Thoracic aorta (tissue), 2 donors: ENCODE results near the gene CCDC149. TPM values are rescaled to one million over a fixed set of nuclear protein-coding genes. Genes with fewer than 3 reads are reported as not detected.

Source experiments
- ATAC-seq: fragments of 150-250 bp; one replicate; pipeline ENCODE4 v1.8.0; 2017; ENCODE audit warnings: low read depth; ENCODE audit not compliant: insufficient number of reproducible peaks, low FRiP score
- DNase-seq: peaks from one replicate; pipeline ENCODE4 v3.0.0-alpha.2; 2020; ENCODE audit warnings: low spot score
- H3K27ac ChIP-seq, 2 donors: fragments of 200-600 bp; sonication (generic); 1 replicate in 1 of 2; 2 replicates in 1 of 2; pipeline ENCODE4 v1.5.1; 2016; ENCODE audit warnings: mild to moderate bottlenecking in 2 of 2, moderate library complexity in 2 of 2
- H3K27me3 ChIP-seq: fragments of 200-600 bp; sonication (generic); replicated peaks from 2 replicates; pipeline ENCODE4 v1.6.0; 2016; ENCODE audit warnings: mild to moderate bottlenecking; ENCODE audit not compliant: insufficient read depth
- H3K36me3 ChIP-seq: fragments of 200-600 bp; sonication (generic); one replicate; pipeline ENCODE4 v1.5.1; 2016
- H3K4me1 ChIP-seq, 2 donors: fragments of 200-600 bp; sonication (generic); 1 replicate in 1 of 2; 2 replicates in 1 of 2; pipeline versions ENCODE4 v1.5.1 to v1.6.0; 2016; ENCODE audit warnings: low read depth in 2 of 2, mild to moderate bottlenecking in 1 of 2; ENCODE audit not compliant: control insufficient read depth in 1 of 2
- H3K4me3 ChIP-seq: fragments of 200-600 bp; sonication (generic); 2 replicates; pipeline ENCODE4 v1.5.1; 2016; ENCODE audit warnings: mild to moderate bottlenecking
- H3K9me3 ChIP-seq: fragments of 200-600 bp; sonication (generic); 2 replicates; pipeline ENCODE4 v1.5.1; 2016
- CTCF ChIP-seq: fragments of 200-600 bp; sonication (generic); IDR thresholded peaks from one replicate; pipeline ENCODE4 v1.5.1; 2019; ENCODE audit warnings: antibody characterized with exemption
- total RNA-seq, 2 donors: library from RNA; depleted of rRNA; stranded (reverse); fragments of >200 nt; gene quantifications; one replicate each; pipeline versions ENCODE4 v1.1.0 to v1.2.3, GENCODE V29; 2016

Gene CCDC149
- total RNA-seq, 2 donors from 2014 or later = 11.8 to 30.1 TPM

GRCh38 chr4:24949970-24950369 lies 37.1 kb upstream of the CCDC149 start:
- no peak overlapping the region for H3K27ac ChIP-seq
- no peak for ATAC-seq
- no peaks in the 10 kb centered on the region for H3K9me3 ChIP-seq
- H3K27me3 ChIP-seq = no peaks in the 10 kb centered on the region
- no peak for DNase-seq
- H3K4me3 ChIP-seq = no peak overlapping the region
- TF ChIP-seq CTCF = no peak
- no peaks in the 10 kb centered on the region for H3K4me1 ChIP-seq
- no peaks in the 10 kb centered on the region for H3K36me3 ChIP-seq

DNA sequence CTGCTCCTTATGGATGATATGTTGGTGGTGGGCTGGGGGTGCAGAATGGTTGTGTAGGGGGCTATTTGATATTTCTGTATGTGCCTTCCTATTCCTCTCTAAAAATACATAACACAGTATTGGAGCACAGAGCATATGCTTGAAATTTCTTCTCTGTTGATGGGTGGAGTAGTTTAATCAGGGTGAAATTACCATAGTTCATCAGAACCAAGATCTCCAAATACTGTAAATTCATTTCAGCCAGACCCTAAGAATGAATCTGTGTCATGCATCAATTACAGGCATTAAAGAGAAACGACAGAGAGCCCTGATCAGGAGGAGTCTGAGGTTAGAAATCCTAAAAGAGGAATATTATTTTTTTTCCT lies 25.1 kb upstream of the CCDC149 start:
- Histone ChIP-seq H3K9me3 (peaks cover 8% of the 10 kb centered on the region), H3K27me3 (no peaks in the 10 kb centered on the region), H3K27ac (no peak overlapping the region), H3K36me3 (no peaks in the 10 kb centered on the region), H3K4me3 (no peak overlapping the region), H3K4me1 (no peaks in the 10 kb centered on the region)
- TF ChIP-seq CTCF = no peak
- DNase-seq (no peak), ATAC-seq (no peak)

- no peak for TF ChIP-seq CTCF
- ATAC-seq (no peak), DNase-seq (no peak)
- Histone ChIP-seq H3K4me1 (no peaks in the 10 kb centered on the region), H3K9me3 (peaks cover 8% of the 10 kb centered on the region), H3K27ac (no peak overlapping the region), H3K27me3 (no peaks in the 10 kb centered on the region), H3K4me3 (no peak overlapping the region), H3K36me3 (no peaks in the 10 kb centered on the region)
Observed at GRCh38 chr4:24937176-24937916, 24.5 kb upstream of the CCDC149 start.

- no peaks in the 10 kb centered on the region for H3K27me3 ChIP-seq
- DNase-seq (no peak), ATAC-seq (no peak)
- no peaks in the 10 kb centered on the region for H3K4me1 ChIP-seq
- no peak overlapping the region for H3K27ac ChIP-seq
- peaks cover 8% of the 10 kb centered on the region for H3K9me3 ChIP-seq
- TF ChIP-seq CTCF = no peak
- no peak overlapping the region for H3K4me3 ChIP-seq
- H3K36me3 ChIP-seq = no peaks in the 10 kb centered on the region
Observed at GRCh38 chr4:24935856-24936255, 23.0 kb upstream of the CCDC149 start.

GRCh38 chr4:24934311-24934710 lies 21.5 kb upstream of the CCDC149 start:
- Histone ChIP-seq H3K36me3 (no peaks in the 10 kb centered on the region), H3K4me1 (no peaks in the 10 kb centered on the region), H3K9me3 (peaks cover 8% of the 10 kb centered on the region), H3K4me3 (no peak overlapping the region), H3K27ac (no peak overlapping the region), H3K27me3 (no peaks in the 10 kb centered on the region)
- no peak for ATAC-seq
- no peak for TF ChIP-seq CTCF
- DNase-seq = no peak
